GM19238 (cell line): Measurements from ENCODE around the gene MTF2.

Source experiments
- DNase-seq: peaks from one replicate; pipeline ENCODE4 v3.0.0; 2011; ENCODE audit warnings: low spot score; ENCODE audit not compliant: insufficient read length

Gene MTF2

GRCh38 chr1:93180723-93181613 is 101.9 kb downstream of the MTF2 start, which contains the start of gene CCDC18:
Gene CCDC18, plus strand, starts transcription at chr1:93180724. Its CDS starts 2,638 bp downstream, at chr1:93183362.
- peak; percentile 16 for DNase-seq

- no peak for DNase-seq
Measured at GRCh38 chr1:93186667-93187066, 107.6 kb downstream of the MTF2 start.
